Heart left ventricle (tissue), 13 donors: ENCODE results near the gene PTCHD1.

Source experiments
- CTCF ChIP-seq, 12 donors: fragments of 200-600 bp; sonication (generic) in 4 of 12; IDR thresholded peaks; one replicate each; pipeline versions ENCODE4 v1.5.0 to v1.8.0; 2018 to 2022; ENCODE audit warnings: antibody characterized with exemption in 12 of 12, mild to moderate bottlenecking in 5 of 12
- POLR2A ChIP-seq, 2 donors: fragments of 450-650 bp; IDR thresholded peaks; one replicate each; pipeline ENCODE4 v1.6.1; 2017; ENCODE audit warnings: antibody characterized with exemption in 2 of 2, mild to moderate bottlenecking in 2 of 2, moderate library complexity in 2 of 2
- donor health status: ischemic (EF 13 %, LVEDD 7.1; RV severe dilation, severe dysfunction).
- donor health status: DM: no; HTN: yes; CAD: no.
- donor health status: DM: no; HTN: no; CAD: no.
- donor health status: ischemic (EF 25% LVEDD 6.9; RV normal size, moderate dysfunction).
- donor health status: ischemic (EF 25% LVEDD 5.7; RV mildly dilated, moderate dysfunction).
- donor health status: ischemic (EF 35%, LVEDD 5.7; RV mildly dilated, moderate dysfunction).
- donor health status: nonischemic (EF 11% LVEDD 7.7; RV severe dilation, severe dysfunction).
- donor health status: DM: yes; HTN: yes; CAD: no.
- donor health status: PGD.
- donor health status: ischemic (EF 29% LVEDD 5.4; RV normal size, mild dysfunction).
- donor health status: nonischemic (EF 23%, LVEDD 6.1; RV moderate dilation, normal function).

- TF ChIP-seq POLR2A (IDR thresholded peaks at IDR 0.05) (no peak), CTCF (IDR thresholded peaks at IDR 0.05) (no peak)
Measured at GRCh38 chrX:23333842-23334520, 668 bp upstream of the PTCHD1 start.
